ENCODE results near the gene COG2. TPM values are rescaled to one million over a fixed set of nuclear protein-coding genes. Genes with fewer than 3 reads are reported as not detected.

The COG2 gene
- total RNA-seq, 4 donors from 2014 or later, result 23.5 to 33.6 (median 26.0) TPM

DNA sequence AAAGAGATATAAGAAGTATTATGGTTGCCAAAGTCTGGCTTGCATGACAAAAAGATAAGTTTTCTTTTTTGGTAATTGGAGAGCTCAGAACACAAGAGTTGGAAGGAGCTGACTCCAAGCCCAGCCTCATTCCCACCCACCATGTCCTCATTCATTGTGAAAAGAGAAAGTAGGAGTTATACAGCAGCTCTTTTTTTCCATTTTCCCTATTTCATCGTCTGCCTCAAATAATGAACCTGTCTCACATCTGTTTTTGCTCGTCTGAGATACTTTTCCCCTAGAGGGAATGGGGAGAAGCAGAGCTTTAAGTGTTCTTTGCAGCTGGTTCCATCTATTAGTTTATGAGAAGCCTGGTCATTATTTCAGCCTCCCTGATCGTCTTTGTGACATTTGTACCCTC is 36.9 kb downstream of the COG2 start:
- 30 to 48% methylated on average over 3 of the region's 3 CpGs for WGBS, 2 donors (ENCODE audit: low coverage in 1 of 2)
- no peak overlapping the region for H3K27ac ChIP-seq
- H3K4me3 ChIP-seq, result no peak overlapping the region
- H3K9me3 ChIP-seq, result no peaks in the 10 kb centered on the region
- peaks cover 4 to 78% of the 10 kb centered on the region in 2 donors for H3K36me3 ChIP-seq
- no peak for ATAC-seq
- peaks cover 0 to 32% (median 3%) of the 10 kb centered on the region in 3 donors for H3K4me1 ChIP-seq
- TF ChIP-seq, protein P1, sequence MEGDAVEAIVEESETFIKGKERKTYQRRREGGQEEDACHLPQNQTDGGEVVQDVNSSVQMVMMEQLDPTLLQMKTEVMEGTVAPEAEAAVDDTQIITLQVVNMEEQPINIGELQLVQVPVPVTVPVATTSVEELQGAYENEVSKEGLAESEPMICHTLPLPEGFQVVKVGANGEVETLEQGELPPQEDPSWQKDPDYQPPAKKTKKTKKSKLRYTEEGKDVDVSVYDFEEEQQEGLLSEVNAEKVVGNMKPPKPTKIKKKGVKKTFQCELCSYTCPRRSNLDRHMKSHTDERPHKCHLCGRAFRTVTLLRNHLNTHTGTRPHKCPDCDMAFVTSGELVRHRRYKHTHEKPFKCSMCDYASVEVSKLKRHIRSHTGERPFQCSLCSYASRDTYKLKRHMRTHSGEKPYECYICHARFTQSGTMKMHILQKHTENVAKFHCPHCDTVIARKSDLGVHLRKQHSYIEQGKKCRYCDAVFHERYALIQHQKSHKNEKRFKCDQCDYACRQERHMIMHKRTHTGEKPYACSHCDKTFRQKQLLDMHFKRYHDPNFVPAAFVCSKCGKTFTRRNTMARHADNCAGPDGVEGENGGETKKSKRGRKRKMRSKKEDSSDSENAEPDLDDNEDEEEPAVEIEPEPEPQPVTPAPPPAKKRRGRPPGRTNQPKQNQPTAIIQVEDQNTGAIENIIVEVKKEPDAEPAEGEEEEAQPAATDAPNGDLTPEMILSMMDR (IDR thresholded peaks at IDR 0.05), result no peak
- TF ChIP-seq EP300 (IDR thresholded peaks at IDR 0.05) (no peak), POLR2AphosphoS5 (IDR thresholded peaks at IDR 0.05) (no peak), POLR2A (IDR thresholded peaks at IDR 0.05) (no peak)
- H3K27me3 ChIP-seq, result no peaks in the 10 kb centered on the region

DNA sequence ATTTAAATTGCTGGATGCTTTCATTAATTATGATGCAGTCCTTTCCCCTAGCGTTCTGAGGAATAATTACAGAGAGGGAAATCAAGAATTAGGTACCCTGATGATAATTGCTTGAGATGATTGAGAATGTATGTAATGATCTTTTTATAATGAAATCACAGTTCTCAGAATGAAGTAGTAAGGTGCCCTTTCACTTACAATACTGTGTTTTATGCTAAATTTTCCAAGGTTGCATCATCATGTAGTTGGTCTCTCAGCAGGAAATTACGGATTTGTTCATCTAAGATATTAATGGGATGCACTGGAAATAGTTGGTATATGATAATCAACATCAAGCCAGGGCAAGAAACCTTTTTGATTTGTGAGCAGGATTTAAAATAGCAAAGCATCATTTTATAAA is 37.5 kb downstream of the COG2 start:
- Histone ChIP-seq H3K27me3 (no peaks in the 10 kb centered on the region), H3K9me3 (no peaks in the 10 kb centered on the region), H3K36me3 (peaks cover 4 to 78% of the 10 kb centered on the region in 2 donors), H3K4me3 (no peak overlapping the region), H3K4me1 (peaks cover 0 to 32% (median 3%) of the 10 kb centered on the region in 3 donors), H3K27ac (no peak overlapping the region)
- no peak for ATAC-seq
- WGBS, 2 donors (ENCODE audit: low coverage in 1 of 2), result 86 to 95% methylated on average over 2 of the region's 2 CpGs
- TF ChIP-seq POLR2AphosphoS5 (IDR thresholded peaks at IDR 0.05) (no peak), POLR2A (IDR thresholded peaks at IDR 0.05) (no peak), EP300 (IDR thresholded peaks at IDR 0.05) (no peak)
- TF ChIP-seq, protein P1 (IDR thresholded peaks at IDR 0.05), result no peak

DNA sequence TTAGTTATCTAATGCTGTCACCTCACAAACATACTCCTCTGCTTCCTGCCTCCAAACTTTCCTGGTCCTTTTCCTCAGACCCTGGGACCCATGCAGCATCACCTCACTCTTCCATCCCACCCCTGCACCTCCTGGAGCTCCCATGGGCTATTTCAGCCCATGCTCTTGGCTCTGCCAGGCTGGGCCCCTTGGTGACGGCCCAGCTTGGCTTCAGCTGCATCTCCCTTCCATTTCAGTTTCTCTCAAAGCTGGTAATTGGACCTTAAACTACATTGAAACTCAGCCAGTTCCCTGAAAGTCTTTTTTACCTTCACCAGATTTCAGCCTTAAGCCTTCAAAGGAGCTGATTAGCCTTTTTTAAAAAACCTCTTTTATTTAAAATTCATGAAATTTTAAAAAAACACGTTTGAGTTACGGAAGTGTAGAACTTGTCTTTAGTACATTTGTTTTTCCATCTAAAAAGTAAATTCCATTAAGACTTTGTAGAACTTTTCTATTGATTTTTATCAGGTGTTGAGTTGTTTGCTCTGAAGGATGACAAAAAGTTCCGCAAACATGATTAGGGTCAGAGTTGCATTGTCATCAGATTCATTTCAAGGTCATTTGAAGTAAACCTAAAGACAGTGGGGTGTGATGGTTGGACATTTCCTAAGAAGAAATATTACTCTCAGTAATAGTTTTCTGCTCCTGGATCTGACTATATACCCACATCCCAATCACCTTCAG is 38.2 kb downstream of the COG2 start:
- H3K4me3 ChIP-seq, result no peak overlapping the region
- peaks cover 7 to 78% of the 10 kb centered on the region in 2 donors for H3K36me3 ChIP-seq
- no peaks in the 10 kb centered on the region for H3K9me3 ChIP-seq
- TF ChIP-seq POLR2A (IDR thresholded peaks at IDR 0.05), result no peak
- WGBS, 2 donors (ENCODE audit: low coverage in 1 of 2), result 55 to 88% methylated on average over 4 of the region's 4 CpGs
- H3K4me1 ChIP-seq, result peaks cover 0 to 32% (median 3%) of the 10 kb centered on the region in 3 donors
- H3K27me3 ChIP-seq, result no peaks in the 10 kb centered on the region
- ATAC-seq, result no peak
- H3K27ac ChIP-seq, result no peak overlapping the region

DNA sequence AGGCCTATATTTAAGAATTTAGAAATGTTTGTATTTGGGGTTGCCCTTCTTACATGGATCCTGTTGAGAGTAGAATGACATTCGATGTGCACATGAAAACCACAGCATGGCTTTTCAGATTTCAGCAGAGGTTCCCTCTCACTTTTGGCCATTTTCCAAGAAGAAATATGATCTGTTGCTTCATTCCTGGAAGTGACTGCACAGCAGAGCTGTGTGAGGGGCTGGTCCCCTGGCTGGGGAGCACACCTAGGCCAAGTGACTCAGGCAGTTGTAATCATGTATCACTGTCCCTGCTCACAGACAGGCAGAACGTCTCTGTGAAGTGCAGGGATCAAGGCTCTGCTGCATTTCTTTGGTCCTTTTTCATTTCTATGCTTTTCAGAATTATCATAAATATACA is 39.3 kb downstream of the COG2 start:
- Histone ChIP-seq H3K27me3 (no peaks in the 10 kb centered on the region), H3K4me3 (no peak overlapping the region), H3K4me1 (peaks cover 0 to 32% (median 3%) of the 10 kb centered on the region in 3 donors), H3K9me3 (no peaks in the 10 kb centered on the region), H3K27ac (peak overlapping the region in 1 of 4 donors; percentile 46), H3K36me3 (peaks cover 7 to 78% of the 10 kb centered on the region in 2 donors)
- 7 to 24% methylated on average over 1 to 2 of the region's 2 CpGs for WGBS, 2 donors (ENCODE audit: low coverage in 1 of 2)
- ATAC-seq, result peak; percentile 79
- peak; percentile 42 for TF ChIP-seq POLR2AphosphoS5 (IDR thresholded peaks at IDR 0.05)
- TF ChIP-seq, protein P1 (IDR thresholded peaks at IDR 0.05), result no peak

GRCh38 chr1:230682274-230682673 is 40.0 kb downstream of the COG2 start:
- H3K27ac ChIP-seq, result peak overlapping the region in 1 of 4 donors; percentile 46
- H3K27me3 ChIP-seq, result no peaks in the 10 kb centered on the region
- peaks cover 7 to 78% of the 10 kb centered on the region in 2 donors for H3K36me3 ChIP-seq
- no peak overlapping the region for H3K4me3 ChIP-seq
- TF ChIP-seq POLR2A (IDR thresholded peaks at IDR 0.05) (no peak), POLR2AphosphoS5 (IDR thresholded peaks at IDR 0.05) (no peak)
- TF ChIP-seq, protein P1 (IDR thresholded peaks at IDR 0.05), result no peak
- H3K4me1 ChIP-seq, result peaks cover 0 to 32% (median 3%) of the 10 kb centered on the region in 3 donors
- 28 to 39% methylated on average over 2 to 3 of the region's 3 CpGs for WGBS, 2 donors (ENCODE audit: low coverage in 1 of 2)
- no peaks in the 10 kb centered on the region for H3K9me3 ChIP-seq
- ATAC-seq, result no peak
